ENCODE results near the gene CYB561D1. TPM values are rescaled to one million over a fixed set of nuclear protein-coding genes. Genes with fewer than 3 reads are reported as not detected.

CYB561D1 gene
- total and polyA plus RNA-seq, 2 of the 8 experiments (the other 6 are each of a cell fraction or from before 2014, with no cell fraction given), result 3.6 to 3.8 TPM

DNA sequence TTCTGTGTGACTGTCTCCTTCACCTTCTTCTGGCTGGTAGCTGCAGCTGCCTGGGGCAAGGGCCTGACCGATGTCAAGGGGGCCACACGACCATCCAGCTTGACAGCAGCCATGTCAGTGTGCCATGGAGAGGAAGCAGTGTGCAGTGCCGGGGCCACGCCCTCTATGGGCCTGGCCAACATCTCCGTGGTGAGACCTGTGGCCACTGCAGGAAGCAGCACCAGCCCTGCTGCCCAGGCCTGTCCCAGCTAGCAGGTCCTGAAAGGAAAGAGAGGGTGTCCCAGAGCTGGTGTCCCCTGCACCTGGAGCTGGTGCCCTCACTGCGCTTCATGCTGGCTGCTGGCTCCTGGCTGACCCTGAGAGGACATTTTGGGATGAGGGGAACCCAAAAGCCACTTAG lies 16.1 kb upstream of the CYB561D1 start:
- FAIRE-seq, result no peak
- H3K4ac ChIP-seq (replicated peaks; ENCODE audit: insufficient read length, low read depth, low read length), result no peak overlapping the region
- H4K8ac ChIP-seq (ENCODE audit: extremely low read depth, insufficient read depth, low read length), result no peak overlapping the region
- no peak overlapping the region for H3K4me3 ChIP-seq (ENCODE audit: extremely low read depth in 1 of 4, insufficient read depth in 2 of 4, low read depth in 3 of 4, low read length in 4 of 4)
- no peak for DNase-seq (ENCODE audit: low read depth in 1 of 2, low spot score in 2 of 2)
- no peak overlapping the region for H3K23ac ChIP-seq (ENCODE audit: insufficient read length)
- H2AFZ ChIP-seq (ENCODE audit: low read length), result no peak overlapping the region
- no peak overlapping the region for H3K14ac ChIP-seq (ENCODE audit: insufficient read length)
- peaks cover 0 to 5% (median under 1%) of the 10 kb centered on the region in 4 experiments; a peak in 3 of 7 replicates for H3K27me3 ChIP-seq (replicated peaks in 1 of 4; ENCODE audit: control insufficient read depth in 3 of 4, extremely low read depth in 1 of 4, insufficient read depth in 3 of 4, low read length in 3 of 4)
- H2BK20ac ChIP-seq (ENCODE audit: low read length), result no peak overlapping the region
- CTCF ChIA-PET (ENCODE audit: partially characterized antibody), result interaction anchor here (2.4 to 43.7 kb wide), 3 partner anchors 9 to 56 kb away, joined by 9 to 1755 read pairs (median 95); partner anchors contain the start of genes CYB561D1 and GPR61
- no peak overlapping the region for H3K9ac ChIP-seq (replicated peaks in 1 of 4; ENCODE audit: extremely low read depth in 1 of 4, low read depth in 3 of 4, low read length in 3 of 4)
- H3K79me1 ChIP-seq (ENCODE audit: low read depth, low read length), result no peaks in the 10 kb centered on the region
- H2BK120ac ChIP-seq (replicated peaks; ENCODE audit: low read depth, low read length), result no peak overlapping the region
- no peak overlapping the region for H3K18ac ChIP-seq (ENCODE audit: extremely low read depth, low read length)
- no peak overlapping the region for H3K56ac ChIP-seq (replicated peaks; ENCODE audit: insufficient read length, low read depth, low read length)
- no peak overlapping the region for H2BK15ac ChIP-seq (ENCODE audit: low read length)
- no peak overlapping the region for H2BK12ac ChIP-seq (ENCODE audit: low read depth, low read length)
- no peak overlapping the region for H3K4me2 ChIP-seq (ENCODE audit: insufficient read depth in 1 of 2, low read depth in 2 of 2, low read length in 2 of 2)
- H3K4me1 ChIP-seq (replicated peaks in 1 of 4; ENCODE audit: control insufficient read depth in 3 of 4, insufficient read depth in 4 of 4, low read length in 3 of 4), result no peaks in the 10 kb centered on the region
- H3K79me2 ChIP-seq (ENCODE audit: control insufficient read depth in 1 of 2, insufficient read depth in 2 of 2, low read length in 2 of 2), result no peaks in the 10 kb centered on the region
- peaks cover 0 to 2% of the 10 kb centered on the region in 2 experiments for H4K20me1 ChIP-seq (replicated peaks in 1 of 2; ENCODE audit: control insufficient read depth in 1 of 2, insufficient read depth in 2 of 2, low read length in 2 of 2)
- H2BK5ac ChIP-seq (ENCODE audit: low read depth, low read length), result no peak overlapping the region
- no peaks in the 10 kb centered on the region for H3K23me2 ChIP-seq (ENCODE audit: low read depth, low read length)
- H2AK5ac ChIP-seq (ENCODE audit: low read depth, low read length), result no peak overlapping the region
- no peak overlapping the region for H4K5ac ChIP-seq (ENCODE audit: insufficient read length, low read depth, low read length)
- WGBS, 2 experiments (ENCODE audit: extremely low coverage in 1 of 2, insufficient coverage in 1 of 2, insufficient read length in 1 of 2, insufficient replicate concordance in 2 of 2, low coverage in 1 of 2, low lambda C conversion rate in 2 of 2, missing lambda C conversion rate in 1 of 2), result 69% methylated on average over 6 of the region's 6 CpGs; no CpG with 5 or more reads in 1 of the 2 experiments
- H3K36me3 ChIP-seq (ENCODE audit: control insufficient read depth in 2 of 4, insufficient read depth in 4 of 4, low read length in 3 of 4), result no peaks in the 10 kb centered on the region
- H3K27ac ChIP-seq (ENCODE audit: low read depth, low read length), result no peak overlapping the region
- no peaks in the 10 kb centered on the region for H3K9me3 ChIP-seq (ENCODE audit: insufficient read depth in 2 of 2, low read depth in 1 of 2, low read length in 1 of 2)
- POLR2A ChIA-PET (ENCODE audit: partially characterized antibody), result interaction anchor here (1.4 to 1.6 kb wide), 3 partner anchors 10 to 55 kb away, joined by 3 to 6 read pairs (median 3); no protein-coding TSS in a partner anchor
- H4K91ac ChIP-seq (replicated peaks; ENCODE audit: insufficient read length, low read length), result no peak overlapping the region
- TF ChIP-seq KDM5A (IDR thresholded peaks at IDR 0.05; ENCODE audit: low read length), result no peak
- no peak for TF ChIP-seq CREB1 (IDR thresholded peaks at IDR 0.05)
- no peak for TF ChIP-seq TAF1 (IDR thresholded peaks at IDR 0.05; ENCODE audit: low read depth, low read length)

Measured in H1 (cell line).